Stimulated activated naive CD8-positive, alpha-beta T cell treated with anti-CD3 and anti-CD28 coated beads, Interleukin-15, Interleukin-2, amounts not matched to agents 100 U/mL and 50 U/mL, for 24 hours (primary cell): ENCODE measurements around the gene NFATC3.

Experiments
- ATAC-seq: fragments of 150-1000 bp; cut with Tn5 transposase; one replicate; pipeline ENCODE4 v1.10.0; 2021
- DNase-seq: peaks from one replicate; pipeline ENCODE4 v3.0.0; 2021

Gene NFATC3

GRCh38 chr16:68232335-68232734 lies 147.2 kb downstream of the NFATC3 start:
- DNase-seq = no peak
- no peak for ATAC-seq

GRCh38 chr16:68233085-68233834 lies 148.1 kb downstream of the NFATC3 start:
- ATAC-seq (peak; percentile 34), DNase-seq (no peak)

GRCh38 chr16:68233835-68234187 lies 148.6 kb downstream of the NFATC3 start:
- no peak for ATAC-seq
- DNase-seq = no peak

- DNase-seq (no peak), ATAC-seq (no peak)
These were observed 149.3 kb downstream of the NFATC3 start for GRCh38 chr16:68234188-68235107.

GRCh38 chr16:68235108-68235886 lies 150.1 kb downstream of the NFATC3 start:
- DNase-seq = no peak
- no peak for ATAC-seq

GRCh38 chr16:68235887-68236136 lies 150.6 kb downstream of the NFATC3 start, which contains the start of gene ESRP2:
ESRP2 (minus strand) TSS chr16:68236127; CDS start chr16:68236045, 82 bp downstream.
- ATAC-seq (no peak), DNase-seq (no peak)

GRCh38 chr16:68236137-68236825 lies 151.1 kb downstream of the NFATC3 start:
- no peak for ATAC-seq

GRCh38 chr16:68236826-68237242 lies 151.7 kb downstream of the NFATC3 start:
- DNase-seq = no peak
- no peak for ATAC-seq

More at GRCh38 chr16:68236137-68236825, 151.1 kb downstream of the NFATC3 start:
- DNase-seq = peak; percentile 52

- ATAC-seq = peak; percentile 75
- peak; percentile 95 for DNase-seq
These were observed 152.3 kb downstream of the NFATC3 start for GRCh38 chr16:68237243-68238028.

GRCh38 chr16:68238029-68238345 lies 152.8 kb downstream of the NFATC3 start:
- no peak for ATAC-seq
- no peak for DNase-seq

- no peak for DNase-seq
- ATAC-seq = no peak
These were observed 156.9 kb downstream of the NFATC3 start for GRCh38 chr16:68242085-68242484.

- DNase-seq (no peak), ATAC-seq (no peak)
These were observed 158.0 kb downstream of the NFATC3 start for GRCh38 chr16:68242926-68243858.

GRCh38 chr16:68244481-68244902 lies 159.3 kb downstream of the NFATC3 start:
- ATAC-seq (no peak), DNase-seq (no peak)

GRCh38 chr16:68244903-68245853 lies 160.0 kb downstream of the NFATC3 start, which contains the start of gene PLA2G15:
PLA2G15 (plus strand) TSS chr16:68245373; CDS start chr16:68245427, 54 bp downstream.
- ATAC-seq (peak; percentile 96), DNase-seq (peak; percentile 98)

- no peak for ATAC-seq
These were observed 161.0 kb downstream of the NFATC3 start for GRCh38 chr16:68246121-68246520.

GRCh38 chr16:68246666-68247065 lies 161.5 kb downstream of the NFATC3 start:
- ATAC-seq (no peak), DNase-seq (no peak)

More at GRCh38 chr16:68246121-68246520, 161.0 kb downstream of the NFATC3 start:
- DNase-seq = no peak

- DNase-seq (no peak), ATAC-seq (no peak)
These were observed 162.2 kb downstream of the NFATC3 start for GRCh38 chr16:68247400-68247799.

- DNase-seq = no peak
- ATAC-seq = no peak
These were observed 162.8 kb downstream of the NFATC3 start for GRCh38 chr16:68247932-68248331.

- no peak for DNase-seq
These were observed 164.2 kb downstream of the NFATC3 start for GRCh38 chr16:68249371-68249770.

More at GRCh38 chr16:68249371-68249770, 164.2 kb downstream of the NFATC3 start:
- ATAC-seq = no peak
